NB4 (cell line): ENCODE data around the gene AIMP1.

ENCODE experiments used
- DNase-seq: peaks from one replicate; pipeline ENCODE4 v3.0.0; 2010; ENCODE audit warnings: low read depth
- H3K4me3 ChIP-seq: one replicate; pipeline ENCODE4 v1.5.1; 2011; ENCODE audit warnings: mild to moderate bottlenecking, low read depth, low read length, moderate library complexity
- MYC ChIP-seq: IDR thresholded peaks from 2 replicates; pipeline ENCODE4 v1.6.1; 2011; ENCODE audit warnings: low read depth, low read length
- POLR2A ChIP-seq: IDR thresholded peaks from 2 replicates; pipeline ENCODE4 v1.6.1; 2011; ENCODE audit warnings: mild to moderate bottlenecking; ENCODE audit not compliant: insufficient read length; ENCODE audit errors: extremely low read depth
- TF ChIP-seq, protein P1 (sequence below): IDR thresholded peaks from 2 replicates; pipeline ENCODE4 v1.6.1; 2011; ENCODE audit warnings: low read depth, low read length
- TF ChIP-seq, protein P2 (sequence below): IDR thresholded peaks from one replicate; pipeline ENCODE4 v1.5.1; 2012; ENCODE audit warnings: low read depth, low read length

AIMP1 gene

DNA sequence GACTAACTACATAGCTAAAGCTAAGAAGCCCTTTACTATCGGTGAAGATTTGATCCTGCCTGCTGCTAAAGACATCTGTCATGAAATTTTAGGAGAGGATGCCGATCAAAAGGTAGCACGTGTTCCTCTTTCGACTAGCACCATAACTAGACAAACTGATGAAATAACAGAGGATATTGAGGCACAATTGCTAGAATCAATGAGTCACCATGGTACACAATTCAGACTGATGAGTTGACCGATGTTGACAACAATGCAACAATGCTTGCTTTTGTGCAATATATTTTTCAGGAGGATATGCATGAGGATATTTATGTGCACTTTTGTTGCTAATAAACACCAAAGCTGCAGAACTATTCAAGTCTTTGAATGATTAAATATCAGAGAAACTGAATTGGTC is 24.7 kb upstream of the AIMP1 start:
- no peak overlapping the region for H3K4me3 ChIP-seq
- no peak for DNase-seq
- TF ChIP-seq, protein P1, sequence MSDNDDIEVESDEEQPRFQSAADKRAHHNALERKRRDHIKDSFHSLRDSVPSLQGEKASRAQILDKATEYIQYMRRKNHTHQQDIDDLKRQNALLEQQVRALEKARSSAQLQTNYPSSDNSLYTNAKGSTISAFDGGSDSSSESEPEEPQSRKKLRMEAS, result no peak
- TF ChIP-seq POLR2A (no peak), MYC (no peak)
- TF ChIP-seq, protein P2, sequence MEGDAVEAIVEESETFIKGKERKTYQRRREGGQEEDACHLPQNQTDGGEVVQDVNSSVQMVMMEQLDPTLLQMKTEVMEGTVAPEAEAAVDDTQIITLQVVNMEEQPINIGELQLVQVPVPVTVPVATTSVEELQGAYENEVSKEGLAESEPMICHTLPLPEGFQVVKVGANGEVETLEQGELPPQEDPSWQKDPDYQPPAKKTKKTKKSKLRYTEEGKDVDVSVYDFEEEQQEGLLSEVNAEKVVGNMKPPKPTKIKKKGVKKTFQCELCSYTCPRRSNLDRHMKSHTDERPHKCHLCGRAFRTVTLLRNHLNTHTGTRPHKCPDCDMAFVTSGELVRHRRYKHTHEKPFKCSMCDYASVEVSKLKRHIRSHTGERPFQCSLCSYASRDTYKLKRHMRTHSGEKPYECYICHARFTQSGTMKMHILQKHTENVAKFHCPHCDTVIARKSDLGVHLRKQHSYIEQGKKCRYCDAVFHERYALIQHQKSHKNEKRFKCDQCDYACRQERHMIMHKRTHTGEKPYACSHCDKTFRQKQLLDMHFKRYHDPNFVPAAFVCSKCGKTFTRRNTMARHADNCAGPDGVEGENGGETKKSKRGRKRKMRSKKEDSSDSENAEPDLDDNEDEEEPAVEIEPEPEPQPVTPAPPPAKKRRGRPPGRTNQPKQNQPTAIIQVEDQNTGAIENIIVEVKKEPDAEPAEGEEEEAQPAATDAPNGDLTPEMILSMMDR, result no peak

DNA sequence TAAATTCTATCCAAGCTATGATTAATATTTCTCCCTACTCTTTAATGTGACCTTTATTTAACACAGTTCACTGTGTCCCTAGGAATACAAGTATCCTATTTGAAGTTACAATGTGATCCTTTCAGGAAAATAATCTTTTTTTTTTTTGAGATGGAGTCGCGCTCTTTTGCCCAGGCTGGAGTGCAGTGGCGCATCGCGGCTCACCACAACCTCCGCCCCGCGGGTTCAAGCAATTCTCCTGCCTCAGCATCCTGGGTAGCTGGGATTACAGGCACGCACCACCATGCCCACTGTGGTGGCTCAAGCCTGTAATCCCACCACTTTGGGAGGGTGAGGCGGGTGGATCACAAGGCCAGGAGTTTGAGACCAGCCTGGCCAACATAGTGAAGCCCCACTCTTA is 22.3 kb upstream of the AIMP1 start:
- TF ChIP-seq POLR2A, result no peak
- TF ChIP-seq, protein P1, result no peak
- TF ChIP-seq, protein P2, result no peak
- no peak for TF ChIP-seq MYC
- no peak overlapping the region for H3K4me3 ChIP-seq
- DNase-seq, result no peak

DNA sequence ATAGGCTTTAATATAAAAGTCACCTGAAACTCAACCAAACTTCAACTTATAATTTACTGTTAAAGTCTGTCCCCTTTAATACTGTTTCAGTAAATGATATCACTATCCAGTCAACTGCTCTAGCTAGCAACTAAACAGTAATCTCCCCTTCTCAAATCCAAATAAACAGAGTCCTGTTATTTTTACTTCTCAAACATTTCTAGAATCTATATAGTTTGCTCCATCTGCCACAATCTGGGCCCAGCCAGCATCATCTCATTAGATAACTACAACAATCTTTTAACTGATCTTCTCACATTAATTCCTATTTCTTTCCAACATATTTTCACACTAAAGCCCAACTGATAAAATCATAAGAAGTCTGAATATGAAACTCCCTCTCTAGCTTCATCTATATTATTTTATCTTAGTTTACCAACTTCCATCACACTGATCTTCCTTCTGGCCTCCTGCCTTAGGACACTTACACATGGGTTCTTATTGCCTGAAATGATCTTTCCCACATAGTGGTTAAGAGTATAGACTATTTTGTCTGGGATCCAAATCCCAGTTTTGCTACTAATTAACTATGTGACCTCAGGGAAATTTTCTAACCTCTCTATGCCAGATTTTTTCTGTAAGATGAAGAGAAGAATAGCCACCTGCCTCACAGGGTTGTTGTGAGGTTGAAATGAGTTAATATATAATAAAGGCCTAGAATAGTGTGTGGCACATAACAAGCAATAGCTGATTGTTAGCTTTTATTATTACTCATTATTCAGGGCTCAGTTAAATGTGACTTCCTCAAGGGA is 18.9 kb upstream of the AIMP1 start:
- no peak overlapping the region for H3K4me3 ChIP-seq
- DNase-seq, result no peak
- TF ChIP-seq, protein P1, result no peak
- TF ChIP-seq MYC (no peak), POLR2A (no peak)
- TF ChIP-seq, protein P2, result no peak

DNA sequence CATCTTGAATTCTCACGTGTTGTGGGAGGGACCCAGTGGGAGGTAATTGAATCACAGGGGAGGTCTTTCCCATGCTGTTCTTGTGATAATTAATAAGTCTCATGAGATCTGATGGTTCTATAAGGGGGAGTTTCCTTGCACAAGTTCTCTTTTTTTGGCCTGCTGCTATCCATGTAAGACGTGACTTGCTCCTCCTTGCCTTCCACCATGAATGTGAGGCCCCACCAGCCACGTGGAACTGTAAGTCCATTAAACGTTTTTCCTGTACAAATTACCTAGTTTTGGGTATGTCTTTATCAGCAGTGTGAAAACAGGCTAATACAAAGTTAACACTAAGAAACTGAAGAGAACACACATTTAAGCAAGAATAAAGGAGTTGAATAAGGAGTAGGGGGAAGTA is 16.4 kb upstream of the AIMP1 start:
- TF ChIP-seq, protein P1, result no peak
- TF ChIP-seq MYC (no peak), POLR2A (no peak)
- TF ChIP-seq, protein P2, result no peak
- DNase-seq, result peak; percentile 6
- H3K4me3 ChIP-seq, result no peak overlapping the region

DNA sequence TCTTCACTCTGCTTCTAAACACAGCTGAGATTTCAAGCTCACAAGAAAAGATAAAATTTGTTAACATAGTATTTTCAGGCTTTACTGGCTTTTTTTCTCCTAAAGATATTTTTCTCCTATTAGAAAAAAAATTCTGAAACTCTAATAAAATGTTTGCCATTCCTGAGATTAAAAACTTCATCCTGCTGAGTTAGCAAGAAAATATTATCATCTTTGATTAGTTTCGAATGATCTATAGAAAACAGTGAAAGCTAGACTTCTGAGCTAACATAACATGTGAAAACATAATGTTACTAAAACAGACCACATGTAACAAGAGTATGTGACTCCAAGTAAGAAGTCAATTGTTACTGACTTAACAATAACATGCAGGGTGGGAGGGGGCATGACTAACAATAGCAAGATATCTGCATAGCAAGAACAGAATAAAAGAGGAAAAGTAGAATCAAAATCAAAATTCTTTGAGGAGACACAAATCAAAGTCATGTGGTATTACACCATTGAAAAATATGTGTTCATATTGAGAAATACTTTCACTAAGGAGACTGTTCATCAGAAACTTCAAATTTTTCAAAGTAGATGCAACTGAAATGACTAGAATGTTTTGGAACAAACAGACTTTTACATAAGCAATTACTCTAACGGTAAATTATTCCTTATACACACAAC is 14.8 kb upstream of the AIMP1 start:
- H3K4me3 ChIP-seq, result no peak overlapping the region
- TF ChIP-seq MYC (no peak), POLR2A (no peak)
- TF ChIP-seq, protein P1, result no peak
- no peak for DNase-seq

DNA sequence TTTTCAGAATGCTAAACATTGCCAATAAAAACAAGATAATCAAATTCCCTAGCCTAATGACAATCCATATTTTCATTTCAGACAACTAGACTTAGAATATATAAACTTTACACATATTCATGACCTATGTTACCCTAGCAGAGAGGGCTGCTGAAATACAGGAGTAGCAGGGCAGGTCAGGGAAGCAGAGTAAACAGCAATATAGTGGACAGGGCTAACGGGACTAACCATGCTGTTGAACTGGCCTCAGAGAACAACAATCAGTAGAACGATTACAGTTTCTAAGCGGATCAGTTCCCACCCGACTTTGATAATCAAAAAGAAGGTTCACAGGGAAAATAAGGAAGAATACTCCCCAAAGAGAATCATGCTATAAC is 14.3 kb upstream of the AIMP1 start:
- H3K4me3 ChIP-seq, result no peak overlapping the region
- no peak for DNase-seq
- TF ChIP-seq, protein P1, result no peak
- no peak for TF ChIP-seq POLR2A
- no peak for TF ChIP-seq MYC
- TF ChIP-seq, protein P2, result no peak
